Right lobe of liver (tissue), 4 donors: Measurements from ENCODE around the gene ELOA.

Experiments
- POLR2A ChIP-seq: fragments of 450-650 bp; IDR thresholded peaks from one replicate; pipeline ENCODE4 v1.6.1; 2017; ENCODE audit warnings: antibody characterized with exemption, mild to moderate bottlenecking
- TF ChIP-seq, protein P1 (sequence below), 4 donors: fragments of 200-600 bp in 3 of 4; fragments of 450-650 bp in 1 of 4; IDR thresholded peaks; one replicate each; pipeline versions ENCODE4 v1.5.1 to v1.8.0; 2016 to 2022; ENCODE audit warnings: antibody characterized with exemption in 4 of 4, mild to moderate bottlenecking in 2 of 4
- donor health status: DM: no; HTN: no; CAD: no.
- donor health status: DM: no; HTN: no; CAD: no.
- donor health status: DM: no; HTN: yes; CAD: no.

- TF ChIP-seq POLR2A = no peak
- TF ChIP-seq, protein P1, sequence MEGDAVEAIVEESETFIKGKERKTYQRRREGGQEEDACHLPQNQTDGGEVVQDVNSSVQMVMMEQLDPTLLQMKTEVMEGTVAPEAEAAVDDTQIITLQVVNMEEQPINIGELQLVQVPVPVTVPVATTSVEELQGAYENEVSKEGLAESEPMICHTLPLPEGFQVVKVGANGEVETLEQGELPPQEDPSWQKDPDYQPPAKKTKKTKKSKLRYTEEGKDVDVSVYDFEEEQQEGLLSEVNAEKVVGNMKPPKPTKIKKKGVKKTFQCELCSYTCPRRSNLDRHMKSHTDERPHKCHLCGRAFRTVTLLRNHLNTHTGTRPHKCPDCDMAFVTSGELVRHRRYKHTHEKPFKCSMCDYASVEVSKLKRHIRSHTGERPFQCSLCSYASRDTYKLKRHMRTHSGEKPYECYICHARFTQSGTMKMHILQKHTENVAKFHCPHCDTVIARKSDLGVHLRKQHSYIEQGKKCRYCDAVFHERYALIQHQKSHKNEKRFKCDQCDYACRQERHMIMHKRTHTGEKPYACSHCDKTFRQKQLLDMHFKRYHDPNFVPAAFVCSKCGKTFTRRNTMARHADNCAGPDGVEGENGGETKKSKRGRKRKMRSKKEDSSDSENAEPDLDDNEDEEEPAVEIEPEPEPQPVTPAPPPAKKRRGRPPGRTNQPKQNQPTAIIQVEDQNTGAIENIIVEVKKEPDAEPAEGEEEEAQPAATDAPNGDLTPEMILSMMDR (IDR thresholded peaks at IDR 0.05) = no peak
These were observed 45.4 kb downstream of the ELOA start for GRCh38 chr1:23788695-23789094.
